ENCODE results near the gene PRSS53.

- TF ChIP-seq CTCF (IDR thresholded peaks at IDR 0.05) (no peak), POLR2A (IDR thresholded peaks at IDR 0.05) (no peak)
These were observed 52.1 kb downstream of the PRSS53 start for GRCh38 chr16:31036691-31037090.

Data from lower leg skin (tissue), 3 donors.